Nephron progenitor cell (in vitro differentiated cells): Measurements from ENCODE around the gene EPRS1.

ENCODE experiments used
- DNase-seq: peaks from one replicate; pipeline ENCODE4 v3.0.0; 2021
- H3K27ac Mint-ChIP-seq: 2 replicates; pipeline ENCODE4 v1.8.0; 2021; ENCODE audit warnings: mild to moderate bottlenecking, moderate library complexity, mixed read lengths
- H3K27me3 Mint-ChIP-seq: 2 replicates; pipeline ENCODE4 v1.8.0; 2021; ENCODE audit warnings: mild to moderate bottlenecking, low read depth, mixed read lengths; ENCODE audit not compliant: poor library complexity
- H3K36me3 Mint-ChIP-seq: 2 replicates; pipeline ENCODE4 v1.8.0; 2021; ENCODE audit warnings: low read depth, mixed read lengths
- H3K4me1 Mint-ChIP-seq: 2 replicates; pipeline ENCODE4 v1.8.0; 2021; ENCODE audit warnings: mixed read lengths
- H3K4me3 Mint-ChIP-seq: 2 replicates; pipeline ENCODE4 v1.8.0; 2021; ENCODE audit warnings: mild to moderate bottlenecking, moderate library complexity, mixed read lengths
- H3K9me3 Mint-ChIP-seq: 2 replicates; pipeline ENCODE4 v1.8.0; 2021; ENCODE audit warnings: mild to moderate bottlenecking, moderate library complexity, mixed read lengths
- TF ChIP-seq, protein P1 (sequence below): fragments of 200-600 bp; sonication (generic); IDR thresholded peaks from 2 replicates; pipeline ENCODE4 v1.5.0; 2021; ENCODE audit warnings: antibody characterized with exemption

EPRS1 gene

DNA sequence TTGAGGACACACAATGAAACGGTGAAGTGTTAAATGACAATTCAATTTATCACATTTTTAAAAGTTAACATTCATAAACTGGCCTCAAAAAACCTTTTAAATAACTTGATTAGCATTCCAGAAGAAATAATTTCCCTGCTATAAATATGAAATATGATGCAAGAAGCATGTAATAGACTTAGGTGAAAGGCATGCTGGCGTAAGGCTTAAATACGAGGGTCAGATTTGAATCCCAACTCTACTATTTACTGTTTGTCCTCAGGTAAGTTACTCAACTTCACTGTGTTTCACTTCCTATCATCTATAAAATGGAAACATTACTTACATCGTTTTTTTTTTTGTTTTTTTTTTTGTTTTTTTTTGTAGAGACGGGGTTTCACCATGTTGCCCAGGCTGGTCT, 40.8 kb downstream of the EPRS1 start:
- H3K36me3 Mint-ChIP-seq = peaks cover 41% of the 10 kb centered on the region
- no peak for DNase-seq
- no peaks in the 10 kb centered on the region for H3K9me3 Mint-ChIP-seq
- H3K27me3 Mint-ChIP-seq = no peaks in the 10 kb centered on the region
- H3K4me3 Mint-ChIP-seq = no peak overlapping the region
- TF ChIP-seq, protein P1, sequence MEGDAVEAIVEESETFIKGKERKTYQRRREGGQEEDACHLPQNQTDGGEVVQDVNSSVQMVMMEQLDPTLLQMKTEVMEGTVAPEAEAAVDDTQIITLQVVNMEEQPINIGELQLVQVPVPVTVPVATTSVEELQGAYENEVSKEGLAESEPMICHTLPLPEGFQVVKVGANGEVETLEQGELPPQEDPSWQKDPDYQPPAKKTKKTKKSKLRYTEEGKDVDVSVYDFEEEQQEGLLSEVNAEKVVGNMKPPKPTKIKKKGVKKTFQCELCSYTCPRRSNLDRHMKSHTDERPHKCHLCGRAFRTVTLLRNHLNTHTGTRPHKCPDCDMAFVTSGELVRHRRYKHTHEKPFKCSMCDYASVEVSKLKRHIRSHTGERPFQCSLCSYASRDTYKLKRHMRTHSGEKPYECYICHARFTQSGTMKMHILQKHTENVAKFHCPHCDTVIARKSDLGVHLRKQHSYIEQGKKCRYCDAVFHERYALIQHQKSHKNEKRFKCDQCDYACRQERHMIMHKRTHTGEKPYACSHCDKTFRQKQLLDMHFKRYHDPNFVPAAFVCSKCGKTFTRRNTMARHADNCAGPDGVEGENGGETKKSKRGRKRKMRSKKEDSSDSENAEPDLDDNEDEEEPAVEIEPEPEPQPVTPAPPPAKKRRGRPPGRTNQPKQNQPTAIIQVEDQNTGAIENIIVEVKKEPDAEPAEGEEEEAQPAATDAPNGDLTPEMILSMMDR = no peak
- no peak overlapping the region for H3K27ac Mint-ChIP-seq
- no peaks in the 10 kb centered on the region for H3K4me1 Mint-ChIP-seq

DNA sequence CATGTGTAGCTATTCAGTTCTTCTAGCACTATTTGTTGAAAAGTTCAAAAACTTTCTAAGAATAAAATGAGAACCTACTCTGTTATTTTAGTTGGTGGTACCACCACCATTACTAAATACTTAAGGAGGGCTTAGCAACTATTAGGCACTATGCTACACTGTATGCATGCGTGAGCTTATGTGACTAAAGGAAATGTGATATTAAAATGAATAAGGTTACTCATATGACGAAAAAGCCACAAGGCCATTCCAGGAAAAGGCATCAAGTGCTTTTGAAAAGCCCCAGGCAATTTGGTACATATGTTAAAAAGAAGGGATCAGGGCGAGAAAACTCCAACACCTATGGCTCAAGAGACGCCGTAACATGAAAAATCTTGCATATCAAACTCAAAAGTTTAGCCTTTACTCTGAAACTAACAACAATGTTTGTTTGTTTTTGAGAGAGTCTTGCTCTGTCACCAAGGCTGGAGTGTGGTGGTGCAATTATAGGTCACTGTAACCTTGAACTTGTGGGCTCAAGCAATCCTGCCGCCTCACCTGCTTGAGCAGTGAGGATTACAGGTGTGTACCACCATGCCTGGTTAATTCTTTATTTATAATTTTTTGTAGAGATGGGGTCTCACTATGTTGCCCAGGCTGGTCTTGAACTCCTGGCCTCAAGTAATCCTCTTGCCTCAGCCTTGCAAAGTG, 42.5 kb downstream of the EPRS1 start:
- Mint-ChIP-seq H3K27ac (no peak overlapping the region), H3K4me3 (no peak overlapping the region), H3K27me3 (no peaks in the 10 kb centered on the region), H3K36me3 (peaks cover 31% of the 10 kb centered on the region), H3K9me3 (no peaks in the 10 kb centered on the region), H3K4me1 (no peaks in the 10 kb centered on the region)
- DNase-seq = no peak
- TF ChIP-seq, protein P1 = no peak

DNA sequence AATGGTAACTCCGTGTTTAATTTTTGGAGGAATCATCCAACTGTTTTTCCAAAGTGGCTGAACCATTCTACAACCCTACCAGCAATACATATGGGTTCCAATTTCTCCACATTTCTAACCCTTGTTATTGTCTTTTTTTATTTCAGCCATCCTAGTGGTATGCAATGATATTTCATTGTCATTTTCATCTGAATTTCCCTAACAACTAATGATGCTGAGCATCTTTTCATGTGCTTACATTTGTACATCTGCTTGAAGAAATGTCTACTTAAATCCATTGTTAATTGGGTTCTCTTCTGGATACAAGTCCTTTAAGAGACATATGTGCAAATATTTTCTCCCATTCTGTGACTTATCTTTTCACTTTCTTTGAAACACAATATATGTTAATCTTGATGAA, 43.3 kb downstream of the EPRS1 start:
- Mint-ChIP-seq H3K4me1 (no peaks in the 10 kb centered on the region), H3K4me3 (no peak overlapping the region), H3K9me3 (no peaks in the 10 kb centered on the region), H3K36me3 (peaks cover 31% of the 10 kb centered on the region), H3K27ac (no peak overlapping the region), H3K27me3 (no peaks in the 10 kb centered on the region)
- TF ChIP-seq, protein P1 = no peak
- no peak for DNase-seq

DNA sequence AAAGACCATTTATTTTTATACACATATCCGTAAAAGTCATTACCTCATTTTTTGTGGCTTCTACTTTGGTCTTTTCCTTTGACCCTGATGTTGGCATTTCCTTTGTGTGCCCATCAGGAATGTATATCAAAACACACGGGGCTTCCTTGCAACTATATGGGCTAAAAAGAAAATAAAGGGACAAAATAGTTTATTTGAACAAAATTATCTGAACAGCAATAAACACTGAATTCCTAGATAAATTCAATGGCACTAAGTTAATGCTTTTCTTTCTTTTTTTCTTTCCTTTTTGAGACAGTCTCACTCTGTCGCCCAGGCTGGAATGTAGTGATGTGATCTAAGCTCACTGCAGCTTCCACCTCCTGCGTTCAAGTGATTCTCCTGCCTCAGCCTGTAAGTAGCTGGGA, 45.2 kb downstream of the EPRS1 start:
- TF ChIP-seq, protein P1 = no peak
- Mint-ChIP-seq H3K9me3 (no peaks in the 10 kb centered on the region), H3K27me3 (no peaks in the 10 kb centered on the region), H3K4me1 (no peaks in the 10 kb centered on the region), H3K27ac (no peak overlapping the region), H3K4me3 (no peak overlapping the region), H3K36me3 (peaks cover 35% of the 10 kb centered on the region)
- DNase-seq = no peak

DNA sequence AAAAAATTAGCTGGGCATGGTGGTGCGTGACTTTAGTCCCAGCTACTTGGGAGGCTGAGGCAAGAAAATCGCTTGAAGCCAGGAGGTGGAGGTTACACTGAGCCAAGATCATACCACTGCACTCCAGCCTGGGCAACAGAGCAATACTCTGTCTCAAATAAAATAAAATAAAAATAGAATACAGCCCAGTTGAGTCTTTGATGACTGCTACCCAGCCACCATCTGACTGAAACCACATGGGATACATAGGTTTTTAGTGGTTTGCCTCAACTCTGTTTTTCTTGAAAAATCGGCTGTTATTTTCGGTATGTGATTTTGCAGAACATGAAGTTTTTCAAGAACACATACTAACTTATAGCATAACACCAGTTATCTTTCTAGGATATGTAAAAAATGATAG, 46.5 kb downstream of the EPRS1 start:
- Mint-ChIP-seq H3K36me3 (peaks cover 46% of the 10 kb centered on the region), H3K27ac (no peak overlapping the region), H3K27me3 (no peaks in the 10 kb centered on the region), H3K4me3 (no peak overlapping the region), H3K9me3 (no peaks in the 10 kb centered on the region), H3K4me1 (no peaks in the 10 kb centered on the region)
- TF ChIP-seq, protein P1 = no peak
- DNase-seq = no peak
